IMR-90 (cell line): ENCODE data around the gene YPEL1. TPM values are rescaled to one million over a fixed set of nuclear protein-coding genes. Genes with fewer than 3 reads are reported as not detected.
"Not testable (repeated sequence)": the region's sequence is repeated elsewhere in the genome, so short reads cannot be mapped to it uniquely, and the experiment has no call there.

Experiments
- ATAC-seq: fragments of 200-7000 bp; cut with Tn5 transposase; 2 replicates; pipeline ENCODE4 v1.9.1; 2020; ENCODE audit warnings: low read depth, mild to moderate bottlenecking, moderate library complexity
- BruUV-seq: library from RNA; stranded (reverse); fragments of 400-500 nt; replicated peaks from 2 replicates; lab custom pipeline; 2021; lab: Mats Ljungman, UMichigan
- CTCF ChIA-PET: fragments of 300-600 bp; formaldehyde crosslinking; extraction: SDS; loops from one replicate; lab custom pipeline; 2021; ENCODE audit warnings: antibody characterized with exemption; lab: Yijun Ruan, JAX
- POLR2A ChIA-PET: fragments of 300-600 bp; sonication (Branson Sonifier 250); formaldehyde crosslinking; loops from one replicate; lab custom pipeline; 2022; ENCODE audit warnings: antibody characterized with exemption; ENCODE audit not compliant: unreplicated experiment; lab: Charles Lee
- DNase-seq: peaks from one replicate; pipeline ENCODE4 v3.0.0; 2013
- H2AFZ ChIP-seq: replicated peaks from 2 replicates; pipeline ENCODE3; 2013; ENCODE audit warnings: low read length, mild to moderate bottlenecking; ENCODE audit not compliant: poor library complexity
- H2AK5ac ChIP-seq: 2 replicates; pipeline ENCODE4 v1.6.1; 2013; ENCODE audit warnings: low read depth, low read length, inconsistent platforms
- H2AK9ac ChIP-seq: replicated peaks from 2 replicates; pipeline ENCODE3; 2013; ENCODE audit warnings: mild to moderate bottlenecking, low read depth, low read length, moderate library complexity; ENCODE audit not compliant: poor library complexity
- H2BK120ac ChIP-seq: 2 replicates; pipeline ENCODE4 v1.6.1; 2013; ENCODE audit warnings: low read depth, low read length, inconsistent platforms
- H2BK15ac ChIP-seq: 3 replicates; pipeline ENCODE4 v1.6.1; 2013; ENCODE audit warnings: low read depth, low read length, inconsistent platforms
- H2BK20ac ChIP-seq: 2 replicates; pipeline ENCODE4 v1.6.1; 2013; ENCODE audit warnings: low read depth, mild to moderate bottlenecking, inconsistent platforms, low read length, moderate library complexity
- H2BK5ac ChIP-seq: 2 replicates; pipeline ENCODE4 v1.6.1; 2013; ENCODE audit warnings: mild to moderate bottlenecking, low read depth, low read length, inconsistent platforms; ENCODE audit not compliant: poor library complexity, severe bottlenecking
- H3K14ac ChIP-seq: replicated peaks from 2 replicates; pipeline ENCODE4 v1.6.1; 2013; ENCODE audit warnings: low read depth, low read length, inconsistent platforms
- H3K18ac ChIP-seq: 2 replicates; pipeline ENCODE4 v1.6.1; 2013; ENCODE audit warnings: low read depth, low read length, control low read depth
- H3K23ac ChIP-seq: 2 replicates; pipeline ENCODE4 v1.6.1; 2013; ENCODE audit warnings: low read depth, low read length, inconsistent platforms
- H3K27ac ChIP-seq: 2 replicates; pipeline ENCODE4 v1.5.1; 2013; ENCODE audit warnings: mild to moderate bottlenecking, control low read depth, low read length; ENCODE audit not compliant: insufficient read depth
- H3K27me3 ChIP-seq: 2 replicates; pipeline ENCODE4 v1.6.1; 2013; ENCODE audit warnings: low read length; ENCODE audit not compliant: control insufficient read depth, insufficient read depth
- H3K36me3 ChIP-seq: 2 replicates; pipeline ENCODE4 v1.6.1; 2013; ENCODE audit warnings: low read length, mixed read lengths; ENCODE audit not compliant: control insufficient read depth, insufficient read depth
- H3K4ac ChIP-seq: 2 replicates; pipeline ENCODE4 v1.6.1; 2013; ENCODE audit warnings: low read depth, low read length, inconsistent platforms
- H3K4me1 ChIP-seq: 2 replicates; pipeline ENCODE4 v1.6.1; 2013; ENCODE audit warnings: low read length, mixed read lengths; ENCODE audit not compliant: control insufficient read depth, insufficient read depth
- H3K4me2 ChIP-seq: 2 replicates; pipeline ENCODE4 v1.6.1; 2013; ENCODE audit warnings: low read depth, mild to moderate bottlenecking, control low read depth, low read length, moderate library complexity
- H3K4me3 ChIP-seq: 2 replicates; pipeline ENCODE4 v1.5.1; 2013; ENCODE audit warnings: low read depth, mild to moderate bottlenecking, control low read depth, low read length, moderate library complexity; ENCODE audit not compliant: insufficient read depth
- H3K56ac ChIP-seq: 2 replicates; pipeline ENCODE4 v1.6.1; 2013; ENCODE audit warnings: low read length, inconsistent platforms; ENCODE audit not compliant: insufficient read depth; ENCODE audit errors: extremely low read depth
- H3K79me1 ChIP-seq, 2 experiments: 2 replicates each; pipeline ENCODE4 v1.6.1; 2013; ENCODE audit warnings: low read length in 2 of 2, inconsistent platforms in 1 of 2, low read depth in 1 of 2
- H3K9ac ChIP-seq: 2 replicates; pipeline ENCODE4 v1.6.1; 2013; ENCODE audit warnings: low read depth, low read length, control low read depth
- H3K9me1 ChIP-seq: 2 replicates; pipeline ENCODE4 v1.6.1; 2013; ENCODE audit warnings: low read length, inconsistent platforms; ENCODE audit not compliant: insufficient read depth
- H3K9me3 ChIP-seq: 2 replicates; pipeline ENCODE4 v1.6.1; 2013; ENCODE audit warnings: low read length; ENCODE audit not compliant: control insufficient read depth, insufficient read depth
- H4K20me1 ChIP-seq: 2 replicates; pipeline ENCODE4 v1.6.1; 2013; ENCODE audit warnings: low read length, inconsistent platforms; ENCODE audit not compliant: insufficient read depth
- H4K5ac ChIP-seq: 2 replicates; pipeline ENCODE4 v1.6.1; 2013; ENCODE audit warnings: mild to moderate bottlenecking, low read depth, low read length, control low read depth
- H4K8ac ChIP-seq, 2 experiments: 2 replicates each; pipeline ENCODE4 v1.6.1; 2013; ENCODE audit warnings: low read depth in 2 of 2, low read length in 2 of 2, control low read depth in 1 of 2, inconsistent platforms in 1 of 2
- H4K91ac ChIP-seq: 2 replicates; pipeline ENCODE4 v1.6.1; 2013; ENCODE audit warnings: low read depth, low read length, inconsistent platforms; ENCODE audit not compliant: insufficient read depth
- BHLHE40 ChIP-seq: fragments of 150-350 bp; IDR thresholded peaks from 2 replicates; pipeline ENCODE4 v1.6.1; 2016; ENCODE audit warnings: mild to moderate bottlenecking, low read depth, low read length
- CHD1 ChIP-seq: IDR thresholded peaks from 2 replicates; pipeline ENCODE4 v1.6.1; 2012; ENCODE audit warnings: low read depth, low read length, improper control_type of control experiment
- MAFK ChIP-seq: IDR thresholded peaks from 2 replicates; pipeline ENCODE4 v1.6.1; 2012; ENCODE audit warnings: low read depth, low read length, improper control_type of control experiment
- MAZ ChIP-seq: IDR thresholded peaks from 2 replicates; pipeline ENCODE4 v1.6.1; 2012; ENCODE audit warnings: low read depth, mild to moderate bottlenecking, low read length, improper control_type of control experiment, moderate library complexity, borderline replicate concordance
- NFE2L2 ChIP-seq: fragments of 150-350 bp; IDR thresholded peaks from 2 replicates; pipeline ENCODE4 v1.6.1; 2016; ENCODE audit warnings: low read depth, mild to moderate bottlenecking, low read length
- WGBS, 2 experiments: methylation state at CpG; one replicate each; pipeline versions ENCODE4 v1.1.5 to v1.1.7; 2013; ENCODE audit warnings: missing lambda C conversion rate in 2 of 2; ENCODE audit not compliant: insufficient read length in 1 of 2; ENCODE audit errors: extremely low coverage in 2 of 2; 5-methylcytosine and 5-hydroxymethylcytosine counted together
- dilution Hi-C: fragments of 300-500 bp; cut with HindIII; formaldehyde crosslinking; loops from one replicate; pipeline ENCODE4 v1.14.3; 2018; ENCODE audit warnings: low sequenced_read_pairs; ENCODE audit not compliant: unreplicated experiment
- in situ Hi-C: fragments of 300-500 bp; cut with MboI; formaldehyde crosslinking; loops from 3 replicates; pipeline ENCODE4 v1.14.3; 2019; ENCODE audit warnings: low sequenced_read_pairs, inconsistent platforms, mixed read lengths
- intact Hi-C: fragments of 100-400 bp; cut with micrococcal nuclease; formaldehyde crosslinking; loops from 2 replicates; pipeline ENCODE4 v1.10.0; 2022
- polyA plus RNA-seq, 3 experiments: library from polyadenylated mRNA; depleted of rRNA; stranded (reverse); fragments of >200 nt; gene quantifications; 2 replicates each; pipeline ENCODE4 v1.2.3, GENCODE V29; 2012; ENCODE audit warnings: low replicate concordance in 1 of 3
- total RNA-seq: library from RNA; depleted of rRNA; stranded (reverse); fragments of >200 nt; gene quantifications from 2 replicates; pipeline ENCODE4 v1.2.3, GENCODE V29; 2012
- TF ChIP-seq, protein P1 (sequence below): conservative IDR thresholded peaks from 2 replicates; pipeline ENCODE4 v1.5.1; 2012; ENCODE audit warnings: mild to moderate bottlenecking, low read depth, low read length, improper control_type of control experiment

Gene YPEL1
- total and polyA plus RNA-seq, 2 of the 4 experiments (the other 2 are of a cell fraction) = 0.72 to 1.3 TPM

GRCh38 chr22:21718499-21718898 lies 17.1 kb downstream of the YPEL1 start:
- Histone ChIP-seq H3K4me3 (no peak overlapping the region), H2BK20ac (no peak overlapping the region), H4K8ac (no peak overlapping the region), H3K79me1 (0 out of 4 replicates have a peak, but pooled peaks cover 0 to under 1% of the 10 kb centered on the region in 2 experiments), H2BK120ac (no peak overlapping the region), H3K4me2 (no peak overlapping the region), H2BK5ac (no peak overlapping the region), H4K20me1 (no peaks in the 10 kb centered on the region), H3K27ac (no peak overlapping the region), H2AK5ac (no peak overlapping the region), H3K23ac (no peak overlapping the region), H3K56ac (no peak overlapping the region), H4K5ac (no peak overlapping the region), H3K9me1 (0 out of 2 replicates have a peak, but pooled peaks cover 5% of the 10 kb centered on the region), H3K18ac (no peak overlapping the region), H3K14ac (no peak overlapping the region), H3K36me3 (no peaks in the 10 kb centered on the region), H4K91ac (no peak overlapping the region), H3K27me3 (no peaks in the 10 kb centered on the region), H2AK9ac (no peak overlapping the region), H3K4ac (no peak overlapping the region), H2BK15ac (no peak overlapping the region), H3K4me1 (peaks cover 8% of the 10 kb centered on the region), H3K9me3 (no peaks in the 10 kb centered on the region), H3K9ac (no peak overlapping the region), H2AFZ (no peak overlapping the region)
- BruUV-seq = no TSS peak
- no peak for ATAC-seq
- no peak for TF ChIP-seq CHD1
- TF ChIP-seq, protein P1, sequence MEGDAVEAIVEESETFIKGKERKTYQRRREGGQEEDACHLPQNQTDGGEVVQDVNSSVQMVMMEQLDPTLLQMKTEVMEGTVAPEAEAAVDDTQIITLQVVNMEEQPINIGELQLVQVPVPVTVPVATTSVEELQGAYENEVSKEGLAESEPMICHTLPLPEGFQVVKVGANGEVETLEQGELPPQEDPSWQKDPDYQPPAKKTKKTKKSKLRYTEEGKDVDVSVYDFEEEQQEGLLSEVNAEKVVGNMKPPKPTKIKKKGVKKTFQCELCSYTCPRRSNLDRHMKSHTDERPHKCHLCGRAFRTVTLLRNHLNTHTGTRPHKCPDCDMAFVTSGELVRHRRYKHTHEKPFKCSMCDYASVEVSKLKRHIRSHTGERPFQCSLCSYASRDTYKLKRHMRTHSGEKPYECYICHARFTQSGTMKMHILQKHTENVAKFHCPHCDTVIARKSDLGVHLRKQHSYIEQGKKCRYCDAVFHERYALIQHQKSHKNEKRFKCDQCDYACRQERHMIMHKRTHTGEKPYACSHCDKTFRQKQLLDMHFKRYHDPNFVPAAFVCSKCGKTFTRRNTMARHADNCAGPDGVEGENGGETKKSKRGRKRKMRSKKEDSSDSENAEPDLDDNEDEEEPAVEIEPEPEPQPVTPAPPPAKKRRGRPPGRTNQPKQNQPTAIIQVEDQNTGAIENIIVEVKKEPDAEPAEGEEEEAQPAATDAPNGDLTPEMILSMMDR = no peak
- no peak for TF ChIP-seq MAFK
- TF ChIP-seq MAZ = no peak
- TF ChIP-seq BHLHE40 = no peak
- TF ChIP-seq NFE2L2 = no peak
- peak; percentile 29 for DNase-seq
- POLR2A ChIA-PET = no interaction called here
- dilution Hi-C loops (no loop called here), intact Hi-C loops (no loop called here), in situ Hi-C loops (no loop called here)
- CTCF ChIA-PET = no interaction called here
- WGBS, 2 experiments = no CpG with 5 or more reads among the region's 4 CpGs

GRCh38 chr22:21716395-21717122 lies 19.0 kb downstream of the YPEL1 start:
- H2BK120ac ChIP-seq, H3K23ac ChIP-seq, H3K4ac ChIP-seq, ATAC-seq, in situ Hi-C loops, H3K4me3 ChIP-seq, H4K5ac ChIP-seq, H2AK9ac ChIP-seq, H3K56ac ChIP-seq, DNase-seq, H3K4me2 ChIP-seq, H3K14ac ChIP-seq, H3K79me1 ChIP-seq, H2BK15ac ChIP-seq, H2AK5ac ChIP-seq, POLR2A ChIA-PET, H3K4me1 ChIP-seq, H2BK5ac ChIP-seq, H4K8ac ChIP-seq, H3K36me3 ChIP-seq, intact Hi-C loops, H2BK20ac ChIP-seq, H4K91ac ChIP-seq, H3K27me3 ChIP-seq, dilution Hi-C loops, H4K20me1 ChIP-seq, H3K9me3 ChIP-seq, H3K9me1 ChIP-seq, BruUV-seq, H3K18ac ChIP-seq, H2AFZ ChIP-seq, H3K27ac ChIP-seq, H3K9ac ChIP-seq: not testable (repeated sequence)
- CTCF ChIA-PET = interaction anchor here (0.7 kb wide), 1 partner anchor 231 kb away, joined by 3 read pairs; no protein-coding TSS in a partner anchor
- no CpG with 5 or more reads among the region's 15 CpGs for WGBS, 2 experiments
